Measurements from ENCODE around the gene VSIG2. TPM values are rescaled to one million over a fixed set of nuclear protein-coding genes. Genes with fewer than 3 reads are reported as not detected.

Gene VSIG2
- total and polyA plus RNA-seq, 2 donors (not counting 1 experiment from before 2014, with no cell fraction given), result not detected

- Histone ChIP-seq H3K4me2 (ENCODE audit: extremely low read depth, insufficient read depth, low read length) (no peak overlapping the region), H2AFZ (ENCODE audit: low read length) (no peak overlapping the region), H3K27me3 (ENCODE audit: control insufficient read depth, insufficient read depth, low read length) (peaks cover 52% of the 10 kb centered on the region)
Observed at GRCh38 chr11:124722176-124722575, 29.9 kb downstream of the VSIG2 start.

GRCh38 chr11:124719534-124719933 lies 32.5 kb downstream of the VSIG2 start:
- H3K4me1 ChIP-seq (ENCODE audit: control insufficient read depth, extremely low read depth, insufficient read depth, low read length), result no peaks in the 10 kb centered on the region
- no peaks in the 10 kb centered on the region for H3K9me3 ChIP-seq (ENCODE audit: control insufficient read depth, insufficient read depth, low read depth, low read length)
- no peak for DNase-seq (ENCODE audit: low read depth in 2 of 2)
- H3K79me2 ChIP-seq (ENCODE audit: control insufficient read depth, insufficient read depth, low read length), result no peaks in the 10 kb centered on the region
- no peak overlapping the region for H3K4me3 ChIP-seq (replicated peaks in 1 of 4; ENCODE audit: control extremely low read depth in 1 of 4, insufficient read depth in 1 of 4, low read depth in 3 of 4, low read length in 4 of 4)
- no peak for TF ChIP-seq CTCF (conservative IDR thresholded peaks at IDR 0.05 in 1 of 2, IDR thresholded peaks at IDR 0.05 in 1 of 2; ENCODE audit: low read depth in 1 of 2, low read length in 2 of 2)
- no peak for TF ChIP-seq EZH2 (IDR thresholded peaks at IDR 0.05; ENCODE audit: low read length, missing control alignments)
- H3K9ac ChIP-seq (ENCODE audit: insufficient read depth, low read length), result no peak overlapping the region
- no peak overlapping the region for H3K4me2 ChIP-seq (ENCODE audit: extremely low read depth, insufficient read depth, low read length)
- H3K27me3 ChIP-seq (ENCODE audit: control insufficient read depth, insufficient read depth, low read length), result peaks cover 49% of the 10 kb centered on the region
- H3K27ac ChIP-seq (ENCODE audit: insufficient read depth, low read length), result no peak overlapping the region
- no peaks in the 10 kb centered on the region for H4K20me1 ChIP-seq (ENCODE audit: control insufficient read depth, extremely low read depth, insufficient read depth, low read length)
- H3K36me3 ChIP-seq (ENCODE audit: control insufficient read depth, insufficient read depth, low read length), result no peaks in the 10 kb centered on the region
- H2AFZ ChIP-seq (ENCODE audit: low read length), result no peak overlapping the region

More at GRCh38 chr11:124722176-124722575, 29.9 kb downstream of the VSIG2 start:
- H3K4me3 ChIP-seq (replicated peaks in 1 of 4; ENCODE audit: control extremely low read depth in 1 of 4, insufficient read depth in 1 of 4, low read depth in 3 of 4, low read length in 4 of 4), result no peak overlapping the region
- no peaks in the 10 kb centered on the region for H3K36me3 ChIP-seq (ENCODE audit: control insufficient read depth, insufficient read depth, low read length)
- TF ChIP-seq EZH2 (IDR thresholded peaks at IDR 0.05; ENCODE audit: low read length, missing control alignments) (no peak), CTCF (conservative IDR thresholded peaks at IDR 0.05 in 1 of 2, IDR thresholded peaks at IDR 0.05 in 1 of 2; ENCODE audit: low read depth in 1 of 2, low read length in 2 of 2) (no peak)
- no peaks in the 10 kb centered on the region for H3K9me3 ChIP-seq (ENCODE audit: control insufficient read depth, insufficient read depth, low read depth, low read length)
- H3K9ac ChIP-seq (ENCODE audit: insufficient read depth, low read length), result no peak overlapping the region
- peaks cover 3% of the 10 kb centered on the region for H3K4me1 ChIP-seq (ENCODE audit: control insufficient read depth, extremely low read depth, insufficient read depth, low read length)
- DNase-seq (ENCODE audit: low read depth in 2 of 2), result no peak
- H3K79me2 ChIP-seq (ENCODE audit: control insufficient read depth, insufficient read depth, low read length), result no peaks in the 10 kb centered on the region
- no peaks in the 10 kb centered on the region for H4K20me1 ChIP-seq (ENCODE audit: control insufficient read depth, extremely low read depth, insufficient read depth, low read length)
- H3K27ac ChIP-seq (ENCODE audit: insufficient read depth, low read length), result no peak overlapping the region

GRCh38 chr11:124718801-124719200 lies 33.3 kb downstream of the VSIG2 start:
- Histone ChIP-seq H3K27me3 (ENCODE audit: control insufficient read depth, insufficient read depth, low read length) (peaks cover 43% of the 10 kb centered on the region), H3K9me3 (ENCODE audit: control insufficient read depth, insufficient read depth, low read depth, low read length) (no peaks in the 10 kb centered on the region), H3K27ac (ENCODE audit: insufficient read depth, low read length) (no peak overlapping the region), H3K9ac (ENCODE audit: insufficient read depth, low read length) (no peak overlapping the region), H3K36me3 (ENCODE audit: control insufficient read depth, insufficient read depth, low read length) (no peaks in the 10 kb centered on the region), H4K20me1 (ENCODE audit: control insufficient read depth, extremely low read depth, insufficient read depth, low read length) (no peaks in the 10 kb centered on the region), H3K4me3 (replicated peaks in 1 of 4; ENCODE audit: control extremely low read depth in 1 of 4, insufficient read depth in 1 of 4, low read depth in 3 of 4, low read length in 4 of 4) (no peak overlapping the region), H3K4me1 (ENCODE audit: control insufficient read depth, extremely low read depth, insufficient read depth, low read length) (no peaks in the 10 kb centered on the region), H3K4me2 (ENCODE audit: extremely low read depth, insufficient read depth, low read length) (peak overlapping the region; percentile 40), H2AFZ (ENCODE audit: low read length) (no peak overlapping the region), H3K79me2 (ENCODE audit: control insufficient read depth, insufficient read depth, low read length) (no peaks in the 10 kb centered on the region)
- TF ChIP-seq EZH2 (IDR thresholded peaks at IDR 0.05; ENCODE audit: low read length, missing control alignments) (peak; percentile 82), CTCF (conservative IDR thresholded peaks at IDR 0.05 in 1 of 2, IDR thresholded peaks at IDR 0.05 in 1 of 2; ENCODE audit: low read depth in 1 of 2, low read length in 2 of 2) (no peak)
- DNase-seq (ENCODE audit: low read depth in 2 of 2), result no peak

Data from fibroblast of lung (primary cell).